HG03103 (cell line): ENCODE data around the gene LNPK.
"Not testable (repeated sequence)": the region's sequence is repeated elsewhere in the genome, so short reads cannot be mapped to it uniquely, and the experiment has no call there.

Experiments used
- ATAC-seq: cut with Tn5 transposase; IDR thresholded peaks from one replicate; pipeline ENCODE4 v1.9.1; 2021; ENCODE audit warnings: low read depth; ENCODE audit not compliant: unreplicated experiment

Gene LNPK, protein sequence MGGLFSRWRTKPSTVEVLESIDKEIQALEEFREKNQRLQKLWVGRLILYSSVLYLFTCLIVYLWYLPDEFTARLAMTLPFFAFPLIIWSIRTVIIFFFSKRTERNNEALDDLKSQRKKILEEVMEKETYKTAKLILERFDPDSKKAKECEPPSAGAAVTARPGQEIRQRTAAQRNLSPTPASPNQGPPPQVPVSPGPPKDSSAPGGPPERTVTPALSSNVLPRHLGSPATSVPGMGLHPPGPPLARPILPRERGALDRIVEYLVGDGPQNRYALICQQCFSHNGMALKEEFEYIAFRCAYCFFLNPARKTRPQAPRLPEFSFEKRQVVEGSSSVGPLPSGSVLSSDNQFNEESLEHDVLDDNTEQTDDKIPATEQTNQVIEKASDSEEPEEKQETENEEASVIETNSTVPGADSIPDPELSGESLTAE

DNA sequence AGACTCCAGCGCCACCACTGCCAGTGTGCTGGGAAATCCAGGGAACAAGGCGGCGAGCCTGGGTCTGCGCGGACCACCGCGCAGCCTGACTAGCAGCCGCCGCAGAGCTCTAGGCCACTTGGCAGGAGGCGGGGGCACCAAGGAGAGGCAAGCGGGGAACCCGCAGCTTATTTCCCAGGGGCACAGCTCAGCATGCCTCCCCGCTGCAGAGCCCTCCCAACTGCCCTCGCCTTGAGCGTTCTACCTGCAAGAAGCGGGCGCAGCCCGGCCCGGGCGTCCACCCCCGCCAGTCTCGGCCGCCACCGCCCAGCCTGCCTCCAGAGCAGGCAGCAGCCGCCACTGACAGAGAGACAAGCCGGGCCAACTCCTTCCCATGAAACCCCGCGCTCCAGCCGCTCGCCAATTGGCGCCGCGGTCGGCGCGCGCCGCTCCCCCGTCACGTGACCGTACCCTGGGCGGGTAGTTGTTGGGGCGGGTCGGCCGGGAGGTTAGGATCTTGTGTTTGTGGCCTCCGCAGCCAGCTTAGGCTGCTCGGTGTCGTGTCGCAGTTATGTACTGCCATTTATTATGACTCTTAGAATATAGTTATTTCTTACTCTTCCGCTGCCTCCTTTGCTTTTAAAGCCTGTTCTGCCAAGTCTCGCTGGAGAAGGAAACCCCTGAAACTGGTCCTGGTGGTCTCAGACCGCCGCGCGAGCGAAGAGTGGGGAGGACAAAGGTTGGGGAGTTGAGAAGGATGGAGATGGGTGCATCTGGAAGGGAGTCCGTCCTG lies at the start of gene LNPK:
Gene LNPK, minus strand, starts transcription at position 352 of the 772 bp plus-strand sequence. CDS start 6,683 bp downstream, outside the sequence.
- ATAC-seq: peak; percentile 87

DNA sequence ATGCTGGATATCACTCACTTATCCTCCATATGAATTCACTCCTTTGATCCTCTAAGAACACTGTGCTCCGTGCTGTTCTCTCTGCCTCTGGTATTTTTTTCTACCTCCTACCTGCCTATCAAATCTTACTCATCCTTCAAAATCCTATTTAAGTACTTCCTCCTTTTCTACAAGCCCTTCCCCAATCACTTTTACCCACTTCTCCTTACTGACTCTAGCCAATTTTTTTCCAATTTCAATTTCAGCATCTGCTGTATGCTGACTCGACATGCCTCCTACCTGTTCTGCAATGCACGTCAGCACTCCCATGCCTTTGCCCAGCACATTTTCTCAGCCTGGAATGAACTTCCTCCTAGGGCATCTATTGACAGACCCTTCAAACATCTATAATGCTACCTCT lies 37.3 kb upstream of the LNPK start:
- no peak for ATAC-seq

DNA sequence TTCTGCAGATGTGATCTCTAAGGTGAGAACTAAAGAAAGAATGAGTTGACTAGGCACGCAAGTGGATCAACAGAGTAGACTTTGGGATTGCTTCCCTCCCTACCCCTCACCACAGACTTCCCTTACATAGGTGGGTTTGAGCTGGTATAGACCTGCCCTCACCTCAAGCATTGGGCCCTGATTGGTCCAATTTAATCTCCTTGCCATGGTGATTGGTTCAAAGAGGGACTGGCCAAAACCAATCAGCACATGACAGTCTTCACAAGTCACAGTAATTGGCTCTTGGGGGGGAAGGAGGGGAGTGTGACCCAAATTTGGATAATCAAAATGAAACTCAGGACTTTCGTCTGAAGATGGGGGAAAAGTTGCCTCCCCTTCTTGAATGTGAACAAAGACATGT lies 36.6 kb upstream of the LNPK start:
- no peak for ATAC-seq

DNA sequence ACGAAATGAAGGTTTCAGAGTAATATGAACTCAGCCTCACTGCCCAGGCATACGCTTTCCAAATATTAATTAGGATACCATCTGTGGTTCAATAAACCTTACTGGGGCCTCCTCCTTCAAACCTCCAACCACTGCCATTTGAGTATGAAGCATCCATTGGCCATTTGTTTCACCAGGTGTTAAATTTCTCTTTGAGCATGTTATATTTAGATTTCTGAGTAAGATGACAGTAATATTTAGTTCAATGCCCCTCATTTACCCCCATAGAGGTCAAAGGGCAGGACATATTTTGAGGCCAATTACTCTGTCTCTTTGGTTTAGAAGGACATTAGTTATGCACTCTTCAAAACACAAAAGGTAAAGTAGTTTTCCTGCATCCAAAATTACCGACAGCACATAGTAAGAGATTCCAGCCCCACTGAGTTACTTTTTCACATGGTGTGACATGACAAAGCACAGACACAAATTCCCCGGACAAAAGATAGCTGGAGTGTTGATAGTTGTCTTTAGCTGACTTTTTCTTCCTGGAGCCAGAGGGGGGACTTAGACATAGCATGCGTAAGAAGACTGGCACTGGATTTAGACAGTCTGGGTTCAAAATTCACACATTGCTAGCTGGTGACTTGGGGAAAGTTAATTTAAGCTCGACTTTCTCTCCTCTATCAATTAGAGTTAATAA lies 33.1 kb upstream of the LNPK start:
- ATAC-seq: no peak

DNA sequence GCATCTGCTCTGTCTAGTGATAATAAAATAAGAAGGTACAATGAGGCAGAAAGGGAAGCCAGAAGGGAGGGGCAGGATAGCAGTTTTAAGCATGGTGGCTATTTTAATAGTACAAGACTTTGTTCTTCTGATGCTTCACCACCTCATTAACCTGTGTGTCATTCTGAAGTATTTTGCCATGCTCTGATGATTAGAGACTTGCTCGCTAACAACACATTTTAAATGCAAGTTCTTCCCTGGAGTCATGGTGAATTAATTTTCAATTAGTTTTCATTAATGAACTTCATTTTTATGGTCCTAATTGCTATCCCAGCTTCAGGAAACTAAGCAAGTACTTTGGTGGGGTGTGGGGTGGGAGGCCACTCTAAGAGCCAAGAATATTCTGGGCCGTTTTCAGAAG lies 25.7 kb upstream of the LNPK start:
- no peak for ATAC-seq

DNA sequence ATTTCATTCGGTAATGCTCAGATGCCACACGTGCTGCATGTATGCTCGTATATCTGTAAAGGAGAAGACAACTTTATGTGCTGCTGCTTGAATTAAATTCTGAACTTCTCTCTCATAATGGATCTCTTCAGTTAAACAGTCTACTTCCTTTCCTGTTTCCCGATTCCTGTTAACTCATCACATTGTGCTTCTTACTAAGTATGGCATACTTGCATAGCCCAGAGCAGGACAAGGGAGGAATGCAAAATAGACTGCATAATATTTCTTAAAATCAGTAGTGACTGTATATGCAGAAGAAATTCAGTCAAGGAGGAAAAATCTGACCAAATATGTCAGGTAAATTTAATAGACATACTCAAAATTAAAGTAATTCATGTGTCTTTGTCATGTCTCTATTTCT lies 23.9 kb upstream of the LNPK start:
- ATAC-seq: no peak

DNA sequence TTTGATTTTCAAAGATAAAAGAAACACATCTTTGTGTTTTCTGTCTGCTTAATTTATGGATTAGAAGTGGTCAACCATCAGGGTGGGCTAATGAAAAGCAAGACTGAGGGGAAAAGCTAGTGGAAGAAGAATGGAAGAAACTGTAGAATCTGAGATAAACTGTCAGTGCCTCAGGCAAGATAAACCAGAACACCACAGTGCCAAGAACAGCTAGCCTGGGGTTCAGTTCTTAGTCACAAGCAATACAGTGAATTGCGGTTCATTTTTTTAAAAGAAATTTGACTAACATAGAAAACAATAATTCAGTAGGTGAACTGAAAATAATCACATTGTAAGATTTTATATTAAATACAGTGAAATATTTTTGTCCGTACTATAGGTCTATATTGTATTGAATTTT lies 22.0 kb upstream of the LNPK start:
- ATAC-seq: no peak

DNA sequence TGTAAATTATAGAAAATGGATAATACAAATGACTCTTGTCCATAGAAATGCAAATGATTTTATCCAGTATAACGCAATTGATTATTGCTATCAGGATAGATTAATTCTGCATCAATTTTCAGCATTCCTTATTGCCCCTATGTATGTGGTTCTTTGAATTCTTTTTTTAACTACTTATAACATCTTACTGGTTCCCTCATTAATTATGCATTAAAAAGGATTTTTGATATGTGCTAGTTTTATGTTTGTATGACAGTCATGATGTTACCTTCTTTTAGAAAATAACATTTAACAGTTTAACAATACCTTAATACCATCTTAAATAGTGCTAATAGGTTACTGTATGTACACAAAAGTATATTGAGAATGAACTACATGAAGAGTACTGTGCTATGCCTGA lies 20.0 kb upstream of the LNPK start:
- no peak for ATAC-seq

DNA sequence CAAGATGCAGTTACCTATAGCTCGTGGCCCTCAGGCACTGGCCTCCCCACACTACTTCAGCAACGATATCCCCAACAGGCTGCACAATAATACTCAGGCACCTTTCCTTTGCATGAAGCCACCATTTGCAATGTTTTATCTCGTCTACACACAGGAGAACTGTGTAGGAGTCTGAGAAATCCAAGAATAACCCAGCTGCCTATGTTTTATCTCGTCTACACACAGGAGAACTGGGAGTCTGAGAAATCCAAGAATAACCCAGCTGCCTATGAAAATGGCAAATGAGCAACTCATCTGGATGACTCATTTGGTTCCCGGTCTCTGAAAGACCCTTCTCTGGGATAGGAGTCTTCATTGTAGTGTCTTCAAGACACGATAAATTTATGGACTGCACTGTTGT lies 18.3 kb upstream of the LNPK start:
- no peak for ATAC-seq

DNA sequence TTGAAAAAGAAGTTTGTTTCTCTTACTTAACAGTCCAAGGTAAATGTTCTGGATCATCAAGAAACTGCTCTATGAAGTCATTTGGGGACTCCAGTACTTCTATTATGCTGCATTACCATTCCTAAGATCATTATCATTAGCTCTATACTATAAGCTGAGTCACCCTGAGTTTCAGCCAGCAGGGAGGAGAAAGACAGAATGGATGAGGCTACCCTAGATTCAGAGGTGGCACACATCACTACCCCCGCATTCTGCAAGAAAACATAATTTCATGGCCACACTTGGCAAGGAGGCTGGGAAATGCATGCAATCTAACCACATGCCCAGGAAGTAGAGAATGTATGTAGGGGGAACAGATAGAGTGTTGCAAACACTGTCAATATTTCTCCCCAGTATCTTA lies 16.6 kb upstream of the LNPK start:
- ATAC-seq: no peak

DNA sequence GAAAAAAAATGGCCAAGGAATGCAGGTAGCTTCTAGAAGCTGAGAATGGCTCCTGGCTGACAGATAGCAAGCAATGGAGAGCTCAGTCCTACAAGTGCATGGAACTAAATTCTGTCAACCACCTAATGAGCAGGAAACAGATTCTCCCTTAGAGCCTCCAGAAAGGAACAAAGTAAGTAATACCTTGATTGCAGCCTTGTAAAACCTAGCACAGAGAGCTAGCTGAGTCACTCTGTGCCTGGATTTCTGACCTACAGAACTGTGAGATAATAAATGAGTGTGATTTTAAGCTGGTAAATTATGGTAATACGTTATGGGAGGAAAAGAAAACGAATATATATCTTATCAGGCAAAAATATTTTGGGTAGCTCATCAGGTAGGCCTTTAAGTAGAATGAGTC lies 7.4 kb upstream of the LNPK start:
- ATAC-seq: no peak

DNA sequence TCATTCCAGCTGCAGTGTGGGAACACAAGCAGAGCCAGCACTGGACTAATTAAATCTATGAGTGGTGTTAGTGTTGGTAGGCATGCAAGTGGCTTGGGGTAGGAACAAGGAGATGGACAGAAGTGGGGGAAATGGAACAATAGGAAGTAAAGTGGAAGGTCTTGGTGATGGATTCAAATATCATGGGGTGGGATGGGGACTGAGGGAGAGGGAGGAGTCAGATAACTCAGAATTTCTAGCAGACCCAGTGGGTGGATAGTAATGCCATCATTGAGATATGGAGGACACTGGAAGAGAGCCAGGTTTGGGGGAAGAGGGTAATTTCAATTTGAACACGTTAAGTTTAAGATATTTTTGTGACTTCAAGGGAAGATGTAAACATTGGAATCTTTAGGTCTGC lies 2.9 kb upstream of the LNPK start:
- no peak for ATAC-seq

DNA sequence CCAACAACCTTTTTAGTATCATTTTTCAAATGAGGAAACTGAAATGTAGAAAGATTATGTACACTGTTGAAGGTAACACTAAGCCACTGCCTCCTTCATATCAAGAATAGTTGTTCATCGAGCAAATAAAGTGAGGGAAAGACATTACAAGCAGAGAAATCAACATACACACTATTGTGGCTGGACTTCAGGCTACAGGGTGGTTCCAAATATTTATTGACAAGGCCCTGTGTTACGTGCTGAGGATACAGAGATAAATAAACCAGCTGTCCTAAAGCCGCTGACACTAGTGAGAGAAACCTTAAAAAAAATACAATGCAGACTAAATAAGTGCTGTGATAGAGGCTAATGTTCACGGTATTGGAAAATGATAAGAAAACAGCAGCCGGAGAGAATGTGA lies 1.9 kb upstream of the LNPK start:
- no peak for ATAC-seq

DNA sequence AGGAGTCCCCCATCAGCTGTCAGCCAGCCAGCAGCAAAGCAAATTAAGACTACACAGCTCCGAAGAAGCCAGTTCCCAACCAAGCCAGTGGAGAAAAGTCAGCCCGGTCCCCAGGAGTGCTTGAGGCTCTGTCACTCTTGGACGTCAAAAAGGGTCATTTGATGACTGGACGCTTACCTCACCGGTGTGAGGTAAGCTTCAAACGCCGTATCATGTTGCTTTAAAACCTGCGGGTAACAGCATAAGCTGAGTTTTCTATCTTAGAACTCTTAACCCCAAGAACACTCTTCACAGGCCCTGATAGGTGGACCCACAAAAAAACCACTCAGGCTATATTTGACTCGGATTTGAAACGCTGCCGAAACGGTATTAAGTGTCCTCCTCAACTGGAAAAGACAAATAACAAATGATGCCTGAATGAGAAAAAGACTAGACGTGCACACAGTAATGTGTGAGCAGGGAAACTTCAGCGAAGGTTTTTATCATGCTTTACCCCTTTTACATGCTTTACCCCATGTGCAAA lies 682 bp upstream of the LNPK start:
- ATAC-seq: no peak

DNA sequence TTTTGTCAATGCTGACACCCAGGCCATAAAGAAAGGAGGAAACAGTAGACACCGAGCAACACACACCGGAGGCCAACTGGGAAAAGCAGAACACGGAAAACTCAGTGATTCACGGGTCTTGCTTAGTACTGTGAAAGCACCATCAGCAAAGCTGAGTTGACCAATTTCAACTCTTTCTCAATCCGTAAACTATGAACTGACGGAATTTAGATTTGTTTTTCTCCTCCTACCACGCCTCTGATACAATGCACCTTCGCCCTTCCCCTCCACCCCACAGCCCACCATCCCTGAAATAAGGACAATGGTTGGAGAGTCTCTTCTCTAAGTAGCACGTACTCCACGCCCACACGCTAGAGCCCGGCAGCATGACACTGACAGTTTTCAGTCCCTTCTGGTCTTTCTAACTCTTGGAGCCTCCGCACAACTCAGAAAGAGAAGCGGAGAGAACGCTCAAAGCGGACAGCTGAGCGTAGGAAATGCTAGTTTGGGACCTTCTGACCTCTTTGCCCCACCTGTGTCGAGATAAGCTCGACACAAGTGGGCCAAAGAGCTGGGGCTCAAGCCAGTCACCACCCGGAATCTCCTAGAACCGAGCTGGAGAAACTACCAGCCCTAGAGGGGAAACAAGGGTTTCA lies 669 bp downstream of the LNPK start:
- peak; percentile 51 for ATAC-seq

DNA sequence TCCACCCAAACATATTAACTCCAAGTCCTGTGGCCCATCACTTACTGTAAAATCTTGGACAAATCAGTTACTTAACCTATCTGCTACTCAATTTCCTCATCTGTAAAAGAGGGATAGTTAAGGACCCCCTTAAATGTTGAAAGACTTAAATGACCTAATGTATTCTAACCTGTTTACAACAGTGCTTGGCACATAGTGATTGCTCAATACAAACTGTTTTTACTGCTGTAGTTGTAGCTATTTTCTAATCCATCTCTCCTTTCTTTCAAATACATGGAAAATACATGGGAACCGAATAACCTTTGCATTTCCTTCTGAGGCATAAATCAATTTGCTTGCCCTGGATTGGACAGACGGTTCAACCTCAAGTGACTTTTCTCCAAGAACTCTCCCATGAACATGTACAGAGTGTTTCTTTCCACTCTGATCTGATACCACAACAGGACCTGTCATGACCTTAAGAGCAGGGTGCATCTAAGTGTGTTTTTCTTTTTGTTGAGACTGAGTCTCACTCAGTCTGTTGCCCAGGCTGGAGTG lies 2.7 kb downstream of the LNPK start:
- no peak for ATAC-seq

DNA sequence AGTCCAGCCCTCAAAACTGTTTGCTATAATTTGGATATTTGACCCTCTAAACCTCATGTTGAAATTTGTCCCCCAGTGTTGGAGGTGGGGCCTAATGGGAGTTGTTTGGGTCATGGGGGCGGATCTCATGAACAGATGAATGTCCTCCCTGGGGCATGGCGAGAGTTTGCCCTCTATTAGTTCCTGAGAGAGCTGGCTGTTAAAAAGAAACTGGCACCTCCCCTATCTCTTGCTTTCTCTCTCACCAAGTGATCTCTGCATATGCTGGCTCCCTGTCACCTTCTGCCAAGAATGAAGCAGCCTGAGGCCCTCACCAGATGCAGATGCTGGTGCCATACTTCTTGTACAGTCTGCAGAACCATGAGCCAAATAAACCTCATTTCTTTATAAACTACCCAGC lies 12.0 kb downstream of the LNPK start:
- no peak for ATAC-seq

DNA sequence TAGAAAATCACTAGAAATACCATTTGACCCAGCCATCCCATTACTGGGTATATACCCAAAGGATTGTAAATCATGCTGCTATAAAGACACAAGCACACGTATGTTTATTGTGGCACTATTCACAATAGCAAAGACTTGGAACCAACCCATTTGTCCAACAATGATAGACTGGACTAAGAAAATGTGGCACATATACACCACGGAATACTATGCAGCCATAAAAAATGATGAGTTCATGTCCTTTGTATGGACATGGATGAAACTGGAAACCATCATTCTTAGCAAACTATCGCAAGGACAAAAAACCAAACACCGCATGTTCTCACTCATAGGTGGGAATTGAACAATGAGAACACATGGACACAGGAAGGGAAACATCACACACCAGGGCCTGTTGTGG lies 14.9 kb downstream of the LNPK start:
- ATAC-seq: not testable (repeated sequence)

DNA sequence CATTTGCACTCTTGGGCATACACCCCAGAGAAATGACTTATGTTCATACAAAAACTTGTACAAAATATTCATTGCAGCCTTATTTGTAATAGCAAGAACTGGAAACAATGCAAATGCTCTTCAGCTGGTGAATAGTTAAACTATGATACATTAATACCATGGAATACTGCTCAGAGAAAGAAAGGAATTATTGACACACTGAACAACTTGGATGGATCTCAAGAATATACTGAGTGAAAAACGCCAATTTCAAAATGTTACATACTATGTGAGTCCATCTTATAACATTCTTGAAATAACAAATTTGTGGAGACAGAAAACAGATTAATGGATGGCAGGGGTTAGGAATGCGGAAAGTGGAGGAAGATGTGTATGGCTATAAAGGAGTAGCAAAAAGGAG lies 17.2 kb downstream of the LNPK start:
- ATAC-seq: no peak

DNA sequence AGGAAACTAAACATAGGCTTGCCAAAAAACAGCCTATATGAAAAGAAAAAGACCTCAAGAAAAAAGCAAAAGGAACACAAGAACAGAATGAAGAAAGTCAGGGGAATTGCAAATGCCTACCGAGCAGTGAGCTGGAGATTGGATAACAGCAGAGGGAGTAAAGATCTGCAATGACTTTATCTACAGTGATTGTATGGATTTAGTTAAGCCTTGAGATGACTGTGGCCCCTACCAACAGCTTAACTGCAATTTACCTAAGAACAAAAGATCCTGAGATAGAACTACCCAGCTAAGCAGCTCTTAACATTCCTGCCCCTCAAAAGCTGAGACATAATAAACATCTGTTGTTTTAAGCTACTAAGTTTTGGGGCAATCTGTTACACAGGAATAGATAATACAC lies 20.5 kb downstream of the LNPK start:
- ATAC-seq: no peak
